ENCODE data around the gene KDF1. TPM values are rescaled to one million over a fixed set of nuclear protein-coding genes. Genes with fewer than 3 reads are reported as not detected.

The KDF1 gene
- total and polyA plus RNA-seq, 12 donors = 0.15 to 0.26 (median 0.22) TPM; not detected in 7

GRCh38 chr1:26996024-26996423, 35.8 kb upstream of the KDF1 start:
- ATAC-seq = no peak
- Histone ChIP-seq H3K9me3 (no peaks in the 10 kb centered on the region), H3K4me3 (no peak overlapping the region), H3K27ac (peak overlapping the region in 1 of 10 donors; percentile 9), H3K27me3 (peaks cover 0 to 62% (median 43%) of the 10 kb centered on the region in 7 donors), H3K36me3 (no peaks in the 10 kb centered on the region), H3K4me1 (peaks cover 24 to 61% (median 56%) of the 10 kb centered on the region in 9 donors)
- intact Hi-C loops (cut with DNase I) = loop anchor here in 8 of 10 donors (2.0 to 10.0 kb wide), 7 partner anchors 46 to 103 kb away; partner anchors contain the start of gene NUDC (in 1 of the 8)
- DNase-seq = no peak
- 67 to 76% methylated on average over 1 of the region's 1 CpG for WGBS, 2 donors
- no peak for TF ChIP-seq CTCF (IDR thresholded peaks at IDR 0.05)

GRCh38 chr1:26994787-26995517, 34.7 kb upstream of the KDF1 start:
- peak overlapping the region in 6 of 10 donors; percentile 28 to 82 (median 40) for H3K27ac ChIP-seq
- no peaks in the 10 kb centered on the region for H3K36me3 ChIP-seq
- H3K27me3 ChIP-seq = peaks cover 0 to 67% (median 45%) of the 10 kb centered on the region in 7 donors
- WGBS, 2 donors = 41 to 43% methylated on average over 15 of the region's 15 CpGs
- TF ChIP-seq CTCF (IDR thresholded peaks at IDR 0.05) = no peak
- ATAC-seq (no peak), DNase-seq (no peak)
- H3K4me1 ChIP-seq = peaks cover 24 to 51% (median 45%) of the 10 kb centered on the region in 9 donors
- H3K9me3 ChIP-seq = no peaks in the 10 kb centered on the region
- H3K4me3 ChIP-seq = peak overlapping the region; percentile 29 to 85 (median 70)
- intact Hi-C loops (cut with DNase I) = loop anchor here in 8 of 10 donors (5.0 to 10.0 kb wide), 5 partner anchors 47 to 102 kb away; partner anchors contain the start of gene NUDC (in 1 of the 8)

- H3K27ac ChIP-seq = peak overlapping the region; percentile 27 to 82 (median 58)
- H3K4me1 ChIP-seq = peaks cover 21 to 44% (median 38%) of the 10 kb centered on the region in 9 donors
- peak overlapping the region; percentile 53 to 85 (median 70) for H3K4me3 ChIP-seq
- ATAC-seq (peak in 4 of 8 donors; percentile 1 to 8 (median 2)), DNase-seq (peak in 1 of 2 donors; percentile 41)
- intact Hi-C loops (cut with DNase I) = loop anchor here in 1 of 10 donors (10.0 kb wide), 1 partner anchor 101 kb away; no protein-coding TSS in a partner anchor
- H3K36me3 ChIP-seq = no peaks in the 10 kb centered on the region
- peaks cover 0 to 67% (median 45%) of the 10 kb centered on the region in 7 donors for H3K27me3 ChIP-seq
- no peaks in the 10 kb centered on the region for H3K9me3 ChIP-seq
- 1% methylated on average over 73 to 95 of the region's 97 CpGs for WGBS, 2 donors
- no peak for TF ChIP-seq CTCF (IDR thresholded peaks at IDR 0.05)
Observed at GRCh38 chr1:26994020-26994786, 33.9 kb upstream of the KDF1 start.

Data from heart right ventricle (tissue), 16 donors.